Skin epidermis (tissue), 12 donors: ENCODE data around the gene RNU7-1.

Experiments used
- H3K27ac ChIP-seq, 21 experiments: fragments of 200-600 bp; sonication (generic) in 11 of 21; one replicate each; pipeline ENCODE4 v1.5.0; 2020; ENCODE audit warnings: mild to moderate bottlenecking in 3 of 21, inconsistent platforms in 2 of 21, moderate library complexity in 2 of 21
- H3K4me3 ChIP-seq, 7 experiments: fragments of 200-600 bp; sonication (generic) in 2 of 7; one replicate each; pipeline ENCODE4 v1.5.0; 2020; ENCODE audit warnings: inconsistent platforms in 2 of 7, mild to moderate bottlenecking in 2 of 7, moderate library complexity in 1 of 7

Gene RNU7-1

GRCh38 chr12:6959805-6960592 is 16.4 kb downstream of the RNU7-1 start:
- no peak overlapping the region for H3K4me3 ChIP-seq

GRCh38 chr12:6960593-6961277 is 17.1 kb downstream of the RNU7-1 start:
- Histone ChIP-seq H3K27ac (peak overlapping the region in 20 of 21 experiments; percentile 80 to 97 (median 91)), H3K4me3 (peak overlapping the region in 2 of 7 experiments; percentile 4 to 63)

More at GRCh38 chr12:6959805-6960592, 16.4 kb downstream of the RNU7-1 start:
- peak overlapping the region in 19 of 21 experiments; percentile 10 to 98 (median 85) for H3K27ac ChIP-seq

- H3K4me3 ChIP-seq, result peak overlapping the region in 4 of 7 experiments; percentile 4 to 63 (median 28)
- H3K27ac ChIP-seq, result peak overlapping the region in 20 of 21 experiments; percentile 80 to 97 (median 91)
These were observed 17.7 kb downstream of the RNU7-1 start for GRCh38 chr12:6961278-6961694.

- H3K4me3 ChIP-seq, result peak overlapping the region in 5 of 7 experiments; percentile 4 to 63 (median 51)
These were observed 18.2 kb downstream of the RNU7-1 start for GRCh38 chr12:6961695-6962284.

GRCh38 chr12:6962285-6963015 is 18.8 kb downstream of the RNU7-1 start:
- H3K4me3 ChIP-seq, result peak overlapping the region; percentile 39 to 63 (median 51)
- peak overlapping the region in 20 of 21 experiments; percentile 80 to 97 (median 91) for H3K27ac ChIP-seq

More at GRCh38 chr12:6961695-6962284, 18.2 kb downstream of the RNU7-1 start:
- H3K27ac ChIP-seq, result peak overlapping the region; percentile 14 to 97 (median 91)

- Histone ChIP-seq H3K27ac (peak overlapping the region in 20 of 21 experiments; percentile 80 to 97 (median 91)), H3K4me3 (peak overlapping the region; percentile 39 to 63 (median 51))
These were observed 19.6 kb downstream of the RNU7-1 start for GRCh38 chr12:6963016-6963731.

GRCh38 chr12:6963791-6964413 is 20.3 kb downstream of the RNU7-1 start:
- peak overlapping the region; percentile 51 to 97 (median 91) for H3K27ac ChIP-seq
- H3K4me3 ChIP-seq, result peak overlapping the region; percentile 39 to 63 (median 51)

- Histone ChIP-seq H3K4me3 (peak overlapping the region in 6 of 7 experiments; percentile 39 to 63 (median 50)), H3K27ac (peak overlapping the region in 20 of 21 experiments; percentile 0 to 97 (median 91))
These were observed 21.0 kb downstream of the RNU7-1 start for GRCh38 chr12:6964605-6965025.

GRCh38 chr12:6965026-6965661 is 21.5 kb downstream of the RNU7-1 start:
- peak overlapping the region in 3 of 7 experiments; percentile 51 to 63 (median 52) for H3K4me3 ChIP-seq

GRCh38 chr12:6965714-6966113 is 22.1 kb downstream of the RNU7-1 start:
- peak overlapping the region in 10 of 21 experiments; percentile 39 to 97 (median 92) for H3K27ac ChIP-seq
- no peak overlapping the region for H3K4me3 ChIP-seq

More at GRCh38 chr12:6965026-6965661, 21.5 kb downstream of the RNU7-1 start:
- H3K27ac ChIP-seq, result peak overlapping the region in 20 of 21 experiments; percentile 0 to 97 (median 91)

GRCh38 chr12:6966351-6966750 is 22.7 kb downstream of the RNU7-1 start:
- Histone ChIP-seq H3K27ac (no peak overlapping the region), H3K4me3 (no peak overlapping the region)

GRCh38 chr12:6967651-6968100 is 24.1 kb downstream of the RNU7-1 start:
- H3K4me3 ChIP-seq, result no peak overlapping the region
- peak overlapping the region in 1 of 21 experiments; percentile 32 for H3K27ac ChIP-seq

- Histone ChIP-seq H3K27ac (peak overlapping the region in 2 of 21 experiments; percentile 32 to 98), H3K4me3 (no peak overlapping the region)
These were observed 24.8 kb downstream of the RNU7-1 start for GRCh38 chr12:6968426-6968825.

GRCh38 chr12:6970096-6970527 is 26.5 kb downstream of the RNU7-1 start:
- H3K27ac ChIP-seq, result peak overlapping the region; percentile 80 to 99 (median 93)

GRCh38 chr12:6974180-6974579 is 30.6 kb downstream of the RNU7-1 start:
- no peak overlapping the region for H3K27ac ChIP-seq
- no peak overlapping the region for H3K4me3 ChIP-seq

More at GRCh38 chr12:6970096-6970527, 26.5 kb downstream of the RNU7-1 start:
- peak overlapping the region; percentile 68 to 93 (median 89) for H3K4me3 ChIP-seq

GRCh38 chr12:6975297-6976032 is 31.8 kb downstream of the RNU7-1 start:
- H3K4me3 ChIP-seq, result no peak overlapping the region
- no peak overlapping the region for H3K27ac ChIP-seq

- Histone ChIP-seq H3K4me3 (no peak overlapping the region), H3K27ac (no peak overlapping the region)
These were observed 34.0 kb downstream of the RNU7-1 start for GRCh38 chr12:6977653-6978052.
